A549 (cell line): ENCODE data around the gene SNX14. TPM values are rescaled to one million over a fixed set of nuclear protein-coding genes. Genes with fewer than 3 reads are reported as not detected.
A peak's percentile ranks its signal among the peaks of the same experiment; 100 is the strongest.

ENCODE experiments used
- ATAC-seq, 2 experiments: fragments of 200-7000 bp in 1 of 2; fragments of >200 bp in 1 of 2; cut with Nextera tagmentation in 1 of 2; cut with Tn5 transposase in 1 of 2; 3 replicates each; pipeline versions ENCODE4 v1.8.0 to v1.9.1; 2018 to 2020; ENCODE audit warnings: mild to moderate bottlenecking in 1 of 2, moderate library complexity in 1 of 2
- CTCF ChIA-PET: fragments of 300-600 bp; sonication (Branson Sonifier 250); formaldehyde crosslinking; extraction: SDS; loops from one replicate; lab custom pipeline; 2021; ENCODE audit warnings: antibody characterized with exemption, inconsistent platforms; lab: Yijun Ruan, JAX
- POLR2A ChIA-PET: fragments of 350-600 bp; formaldehyde crosslinking; extraction: SDS; loops from one replicate; lab custom pipeline; 2021; ENCODE audit warnings: antibody characterized with exemption, inconsistent platforms; lab: Yijun Ruan, JAX
- DNase-seq, 2 experiments: peaks; one replicate each; pipeline versions ENCODE4 v3.0.0 to v3.0.0-alpha.2; 2011 to 2016; ENCODE audit warnings: low read depth in 1 of 2, low spot score in 1 of 2
- FAIRE-seq: peaks from 2 replicates; lab custom pipeline; 2011; peaks lifted over from hg19 to GRCh38; lab: Jason Lieb, UNC
- H3K27ac ChIP-seq, 2 experiments: fragments of >200 bp; sonication (Bioruptor Twin); formaldehyde crosslinking; 3 replicates each; pipeline ENCODE4 v1.5.1; 2016 to 2017
- H3K4me1 ChIP-seq: fragments of >200 bp; sonication (Bioruptor Twin); formaldehyde crosslinking; 3 replicates; pipeline ENCODE4 v1.6.1; 2016
- H3K4me2 ChIP-seq: fragments of >200 bp; sonication (Bioruptor Twin); formaldehyde crosslinking; 3 replicates; pipeline ENCODE4 v1.6.1; 2016
- H3K4me3 ChIP-seq: fragments of >200 bp; sonication (Bioruptor Twin); formaldehyde crosslinking; 3 replicates; pipeline ENCODE4 v1.5.1; 2016
- H3K9me3 ChIP-seq: fragments of >200 bp; sonication (Bioruptor Twin); formaldehyde crosslinking; 3 replicates; pipeline ENCODE4 v1.6.1; 2016
- CBX8 ChIP-seq: fragments of 200-600 bp; sonication (generic); IDR thresholded peaks from 2 replicates; pipeline ENCODE4 v1.6.1; 2016
- EHF ChIP-seq: fragments of 250-450 bp; sonication (Bioruptor Pico); IDR thresholded peaks from 2 replicates; pipeline ENCODE4 v1.5.0; 2020; ENCODE audit warnings: mild to moderate bottlenecking
- EHMT2 ChIP-seq: fragments of 200-600 bp; sonication (generic); IDR thresholded peaks from 2 replicates; pipeline ENCODE4 v1.6.1; 2016; ENCODE audit warnings: antibody characterized with exemption, low read depth, mild to moderate bottlenecking, moderate library complexity
- EP300 ChIP-seq, 2 experiments: fragments of >200 bp; sonication (Bioruptor Twin); formaldehyde crosslinking; IDR thresholded peaks; 2 replicates in 1 of 2; 3 replicates in 1 of 2; pipeline ENCODE4 v1.6.1; 2016 to 2017
- ESRRA ChIP-seq: fragments of 150-350 bp; IDR thresholded peaks from 2 replicates; pipeline ENCODE4 v1.6.1; 2014; ENCODE audit warnings: mild to moderate bottlenecking, low read length, borderline replicate concordance
- FOSL2 ChIP-seq, 2 experiments: fragments of 450-650 bp in 1 of 2; fragments of >200 bp in 1 of 2; sonication (Bioruptor Twin) in 1 of 2; formaldehyde crosslinking; IDR thresholded peaks; 2 replicates each; pipeline versions ENCODE4 v1.5.0 to v1.6.1; 2016 to 2020; ENCODE audit warnings: mild to moderate bottlenecking in 1 of 2, moderate library complexity in 1 of 2
- GATA3 ChIP-seq: IDR thresholded peaks from 2 replicates; pipeline ENCODE4 v1.6.1; 2012; ENCODE audit warnings: borderline replicate concordance
- HOXB5 ChIP-seq: fragments of 250-450 bp; sonication (Bioruptor Pico); IDR thresholded peaks from 2 replicates; pipeline ENCODE4 v1.5.0; 2020; ENCODE audit warnings: mild to moderate bottlenecking, moderate library complexity
- JUNB ChIP-seq: fragments of >200 bp; sonication (Bioruptor Twin); formaldehyde crosslinking; IDR thresholded peaks from 2 replicates; pipeline ENCODE4 v1.6.1; 2016
- MAZ ChIP-seq: fragments of 150-350 bp; IDR thresholded peaks from 2 replicates; pipeline ENCODE4 v1.6.1; 2014; ENCODE audit warnings: antibody characterized with exemption, low read depth, low read length, borderline replicate concordance
- NFE2L2 ChIP-seq: fragments of 150-350 bp; conservative IDR thresholded peaks from 2 replicates; pipeline ENCODE4 v1.6.1; 2014; ENCODE audit warnings: low read length
- NR3C1 ChIP-seq: fragments of >200 bp; sonication (Bioruptor Twin); formaldehyde crosslinking; IDR thresholded peaks from 3 replicates; pipeline ENCODE4 v1.6.1; 2017
- POLR2A ChIP-seq: IDR thresholded peaks from 2 replicates; pipeline ENCODE4 v1.6.1; 2012; ENCODE audit warnings: mild to moderate bottlenecking, low read length
- RFX5 ChIP-seq: fragments of 450-650 bp; IDR thresholded peaks from 2 replicates; pipeline ENCODE4 v1.7.1; 2014; ENCODE audit warnings: antibody characterized with exemption, mild to moderate bottlenecking, moderate library complexity
- RNF2 ChIP-seq: fragments of 200-600 bp; sonication (generic); IDR thresholded peaks from 2 replicates; pipeline ENCODE4 v1.6.1; 2016; ENCODE audit warnings: low read depth, mild to moderate bottlenecking, antibody characterized with exemption, moderate library complexity, borderline replicate concordance
- SREBF2 ChIP-seq: fragments of 450-650 bp; IDR thresholded peaks from 2 replicates; pipeline ENCODE4 v1.6.1; 2014; ENCODE audit warnings: mild to moderate bottlenecking, moderate library complexity
- ZSCAN20 ChIP-seq: fragments of 250-450 bp; sonication (Bioruptor Pico); IDR thresholded peaks from 2 replicates; pipeline ENCODE4 v1.8.0; 2022; ENCODE audit warnings: mild to moderate bottlenecking, moderate library complexity
- WGBS: methylation state at CpG from one replicate; pipeline ENCODE4 v1.1.6; 2017; ENCODE audit errors: missing lambda C conversion rate; 5-methylcytosine and 5-hydroxymethylcytosine counted together
- polyA plus RNA-seq, 4 experiments: library from polyadenylated mRNA; depleted of rRNA in 3 of 4; stranded (reverse); fragments of >200 nt; fragmentation: RNase III in 1 of 4; extraction: RNeasy Plus Mini Kit Qiagen cat#74134 plus additional on column Dnase treatment in 1 of 4; gene quantifications; 2 replicates in 3 of 4; 3 replicates in 1 of 4; pipeline ENCODE4 v1.2.3, GENCODE V29; 2011 to 2017
- TF ChIP-seq, protein P1 (sequence below): fragments of 250-450 bp; sonication (Bioruptor Pico); IDR thresholded peaks from 2 replicates; pipeline ENCODE4 v1.5.0; 2021; ENCODE audit warnings: mild to moderate bottlenecking, moderate library complexity, borderline replicate concordance
- TF ChIP-seq, protein P2 (sequence below): IDR thresholded peaks from 2 replicates; pipeline ENCODE4 v1.6.1; 2012
- TF ChIP-seq, protein P3 (sequence below): fragments of 450-650 bp; IDR thresholded peaks from 2 replicates; pipeline ENCODE4 v1.6.1; 2014; ENCODE audit warnings: antibody characterized with exemption

Gene SNX14
- polyA plus RNA-seq, 2 of the 4 experiments (the other 2 are of a cell fraction), result 47.1 to 113 TPM

DNA sequence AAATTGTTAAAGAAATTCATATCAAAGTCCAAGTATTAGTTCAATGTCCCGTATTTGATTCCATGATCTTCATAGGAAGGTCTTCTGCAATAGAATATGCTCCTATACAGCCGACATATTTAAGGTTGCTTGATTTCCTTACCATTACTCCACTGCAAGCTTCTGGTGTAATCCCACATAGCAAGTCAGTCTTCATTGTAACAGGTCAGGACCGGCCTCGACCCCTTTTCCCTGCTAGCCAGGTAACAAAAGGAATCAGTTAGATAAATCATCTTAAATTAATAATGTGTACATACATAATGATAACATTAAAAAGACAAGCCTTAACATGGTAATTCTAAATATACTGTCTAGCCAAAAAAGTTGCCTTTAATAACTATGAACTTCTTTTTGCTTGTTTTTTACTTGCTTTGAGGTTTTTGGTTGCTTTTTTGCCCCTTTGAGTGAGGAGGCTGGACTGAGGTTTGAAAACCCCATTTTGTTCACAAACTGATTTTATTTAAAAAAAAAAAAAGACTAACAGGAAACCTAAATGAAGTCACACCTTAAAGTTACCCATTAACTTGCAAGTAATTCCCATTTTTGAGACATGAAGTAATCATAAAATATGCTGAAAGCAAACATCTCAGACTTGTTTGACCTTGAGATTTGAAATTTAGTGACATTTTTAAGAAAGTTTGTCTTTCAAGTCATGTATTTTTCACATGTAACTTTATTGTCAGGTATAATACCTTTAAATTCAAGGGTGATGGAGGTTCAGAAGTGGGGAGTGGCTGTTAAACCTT is 19.2 kb upstream of the SNX14 start:
- no peaks in the 10 kb centered on the region for H3K9me3 ChIP-seq
- H3K4me3 ChIP-seq, result no peak overlapping the region
- ATAC-seq, result no peak
- ChIA-PET POLR2A (no interaction called here), CTCF (interaction anchor here (1.1 kb wide), 1 partner anchor 12 kb away, joined by 3 read pairs; no protein-coding TSS in a partner anchor)
- H3K4me2 ChIP-seq, result peak overlapping the region; percentile 48; the same call in 2 of the 3 replicates
- FAIRE-seq, result no peak
- no peak overlapping the region for H3K27ac ChIP-seq
- peaks cover 26% of the 10 kb centered on the region for H3K4me1 ChIP-seq
- TF ChIP-seq, protein P1, sequence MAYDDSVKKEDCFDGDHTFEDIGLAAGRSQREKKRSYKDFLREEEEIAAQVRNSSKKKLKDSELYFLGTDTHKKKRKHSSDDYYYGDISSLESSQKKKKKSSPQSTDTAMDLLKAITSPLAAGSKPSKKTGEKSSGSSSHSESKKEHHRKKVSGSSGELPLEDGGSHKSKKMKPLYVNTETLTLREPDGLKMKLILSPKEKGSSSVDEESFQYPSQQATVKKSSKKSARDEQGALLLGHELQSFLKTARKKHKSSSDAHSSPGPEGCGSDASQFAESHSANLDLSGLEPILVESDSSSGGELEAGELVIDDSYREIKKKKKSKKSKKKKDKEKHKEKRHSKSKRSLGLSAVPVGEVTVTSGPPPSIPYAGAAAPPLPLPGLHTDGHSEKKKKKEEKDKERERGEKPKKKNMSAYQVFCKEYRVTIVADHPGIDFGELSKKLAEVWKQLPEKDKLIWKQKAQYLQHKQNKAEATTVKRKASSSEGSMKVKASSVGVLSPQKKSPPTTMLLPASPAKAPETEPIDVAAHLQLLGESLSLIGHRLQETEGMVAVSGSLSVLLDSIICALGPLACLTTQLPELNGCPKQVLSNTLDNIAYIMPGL (CRISPR knock-in tag), result no peak
- DNase-seq, result peak in 1 of 2 experiments; percentile 11
- 92% methylated on average over 4 of the region's 4 CpGs for WGBS

DNA sequence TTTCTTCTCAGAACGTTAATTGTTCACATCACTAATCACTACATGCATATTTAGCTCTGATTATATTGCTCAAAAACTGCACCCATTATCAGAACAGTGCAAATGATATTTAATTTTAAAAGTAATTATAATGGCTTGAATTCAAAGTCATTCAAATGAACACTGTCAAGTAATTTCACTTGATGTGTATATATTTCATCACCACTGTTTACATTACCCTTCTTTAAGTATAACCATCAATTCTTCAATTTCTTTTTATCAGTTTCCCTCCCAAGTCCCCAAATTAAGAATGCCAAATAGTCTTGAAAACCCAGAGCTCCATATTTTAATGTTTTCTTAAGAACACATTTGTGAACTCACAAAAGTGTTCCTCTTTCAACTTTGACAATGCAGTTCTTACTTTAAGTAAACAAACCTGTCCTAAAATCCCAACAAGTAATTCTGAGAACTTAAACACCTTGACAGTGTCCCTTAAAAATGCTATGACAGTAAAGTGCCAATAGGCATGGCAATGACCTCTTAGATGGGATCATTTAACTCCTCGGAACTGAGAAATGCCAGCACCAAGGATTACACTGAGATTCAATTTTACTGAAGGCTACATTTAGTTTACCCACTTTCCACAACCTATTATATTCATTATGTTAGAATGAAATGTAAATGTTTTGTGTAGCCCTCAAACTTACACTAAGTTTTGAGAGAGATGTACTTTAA is 16.7 kb upstream of the SNX14 start:
- no peaks in the 10 kb centered on the region for H3K9me3 ChIP-seq
- POLR2A ChIA-PET, result interaction anchor here (0.6 kb wide), 1 partner anchor 34 kb away, joined by 3 read pairs; no protein-coding TSS in a partner anchor
- peaks cover 26% of the 10 kb centered on the region for H3K4me1 ChIP-seq
- TF ChIP-seq RFX5 (no peak), CBX8 (no peak), EHMT2 (no peak), EP300 (IDR thresholded peaks at IDR 0.05) (no peak), SREBF2 (no peak), NFE2L2 (no peak), FOSL2 (IDR thresholded peaks at IDR 0.05) (no peak), FOSL2 (CRISPR knock-in tag; IDR thresholded peaks at IDR 0.05) (no peak), JUNB (no peak), POLR2A (no peak), RNF2 (no peak), GATA3 (no peak), HOXB5 (CRISPR knock-in tag) (no peak), ESRRA (no peak), EHF (CRISPR knock-in tag) (no peak), MAZ (no peak), ZSCAN20 (CRISPR knock-in tag) (no peak), NR3C1 (no peak)
- TF ChIP-seq, protein P2, sequence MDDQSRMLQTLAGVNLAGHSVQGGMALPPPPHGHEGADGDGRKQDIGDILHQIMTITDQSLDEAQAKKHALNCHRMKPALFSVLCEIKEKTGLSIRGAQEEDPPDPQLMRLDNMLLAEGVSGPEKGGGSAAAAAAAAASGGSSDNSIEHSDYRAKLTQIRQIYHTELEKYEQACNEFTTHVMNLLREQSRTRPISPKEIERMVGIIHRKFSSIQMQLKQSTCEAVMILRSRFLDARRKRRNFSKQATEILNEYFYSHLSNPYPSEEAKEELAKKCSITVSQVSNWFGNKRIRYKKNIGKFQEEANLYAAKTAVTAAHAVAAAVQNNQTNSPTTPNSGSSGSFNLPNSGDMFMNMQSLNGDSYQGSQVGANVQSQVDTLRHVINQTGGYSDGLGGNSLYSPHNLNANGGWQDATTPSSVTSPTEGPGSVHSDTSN, result no peak
- TF ChIP-seq, protein P3, sequence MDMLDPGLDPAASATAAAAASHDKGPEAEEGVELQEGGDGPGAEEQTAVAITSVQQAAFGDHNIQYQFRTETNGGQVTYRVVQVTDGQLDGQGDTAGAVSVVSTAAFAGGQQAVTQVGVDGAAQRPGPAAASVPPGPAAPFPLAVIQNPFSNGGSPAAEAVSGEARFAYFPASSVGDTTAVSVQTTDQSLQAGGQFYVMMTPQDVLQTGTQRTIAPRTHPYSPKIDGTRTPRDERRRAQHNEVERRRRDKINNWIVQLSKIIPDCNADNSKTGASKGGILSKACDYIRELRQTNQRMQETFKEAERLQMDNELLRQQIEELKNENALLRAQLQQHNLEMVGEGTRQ, result no peak
- ATAC-seq (no peak), DNase-seq (no peak), FAIRE-seq (no peak)
- 79% methylated on average over 2 of the region's 2 CpGs for WGBS
- no peak overlapping the region for H3K27ac ChIP-seq
- H3K4me3 ChIP-seq, result no peak overlapping the region
- no peak overlapping the region for H3K4me2 ChIP-seq
- CTCF ChIA-PET, result no interaction called here
